Ovary (tissue), 9 donors: ENCODE results near the gene ACSM5. TPM values are rescaled to one million over a fixed set of nuclear protein-coding genes. Genes with fewer than 3 reads are reported as not detected.
"Not testable (repeated sequence)": the region's sequence is repeated elsewhere in the genome, so short reads cannot be mapped to it uniquely, and the experiment has no call there.

Experiments
- DNase-seq, 5 donors: peaks; one replicate each; pipeline ENCODE4 v3.0.0-alpha.2; 2019 to 2020
- H3K27ac ChIP-seq, 2 donors: fragments of 200-600 bp; one replicate each; pipeline versions ENCODE4 v1.5.1 to v1.8.0; 2019 to 2022
- H3K27me3 ChIP-seq: fragments of 200-600 bp; one replicate; pipeline ENCODE4 v1.8.0; 2022
- H3K36me3 ChIP-seq: fragments of 200-600 bp; sonication (generic); one replicate; pipeline ENCODE4 v1.5.1; 2019
- H3K4me1 ChIP-seq: one replicate; pipeline ENCODE4 v1.8.1; 2013; ENCODE audit warnings: mild to moderate bottlenecking, moderate library complexity; ENCODE audit not compliant: insufficient read depth
- H3K4me3 ChIP-seq: fragments of 200-600 bp; sonication (generic); one replicate; pipeline ENCODE4 v1.5.1; 2017
- H3K9me3 ChIP-seq, 2 donors: fragments of 200-600 bp in 1 of 2; sonication (generic) in 1 of 2; one replicate each; pipeline versions ENCODE4 v1.5.1 to v1.8.1; 2013 to 2019; ENCODE audit warnings: mild to moderate bottlenecking in 1 of 2, moderate library complexity in 1 of 2
- EP300 ChIP-seq: sonication (generic); formaldehyde crosslinking; IDR thresholded peaks from one replicate; pipeline ENCODE4 v1.6.1; 2017; ENCODE audit warnings: antibody characterized with exemption
- POLR2A ChIP-seq: fragments of 450-650 bp; IDR thresholded peaks from one replicate; pipeline ENCODE4 v1.6.1; 2017; ENCODE audit warnings: antibody characterized with exemption, mild to moderate bottlenecking, moderate library complexity
- WGBS, 3 donors: extraction: QIAGEN DNeasy Blood & Tissue Kit in 1 of 3; methylation state at CpG; one replicate each; pipeline versions ENCODE4 v1.1.5 to v1.1.7; 2013 to 2017; 5-methylcytosine and 5-hydroxymethylcytosine counted together
- intact Hi-C, 4 donors: fragments of 100-400 bp; cut with DNase I; formaldehyde crosslinking; loops; one replicate each; pipeline versions ENCODE4 v1.11.0 to v1.15.1; 2022 to 2023
- polyA plus RNA-seq, 2 donors: library from polyadenylated mRNA; stranded (reverse); fragments of 200-250 nt in 1 of 2; fragments of 350-450 nt in 1 of 2; fragmentation: Illumina TruSeq in 1 of 2; extraction: RNeasy Lipid Tissue Mini Kit (QIAGEN cat#74804) in 1 of 2; gene quantifications; one replicate each; pipeline ENCODE4 v1.2.3, GENCODE V29; 2013 to 2014
- total RNA-seq, 7 donors: library from RNA; depleted of rRNA in 2 of 7; stranded (reverse); fragments of >200 nt in 2 of 7; fragmentation: NEBNext Ultra II Directional in 3 of 7; extraction: Animal tissue kit (Norgen Biotek cat#: 25700) in 3 of 7; gene quantifications; one replicate each; pipeline versions ENCODE4 v1.1.0 to v1.2.4, GENCODE V29; 2016 to 2023
- TF ChIP-seq, protein P1 (sequence below), 3 donors: fragments of 450-650 bp in 2 of 3; fragments of 200-600 bp in 1 of 3; IDR thresholded peaks; one replicate each; pipeline versions ENCODE4 v1.5.1 to v1.8.0; 2016 to 2022; ENCODE audit warnings: antibody characterized with exemption in 3 of 3, mild to moderate bottlenecking in 1 of 3
- donor health status: DM: no; HTN: no; CAD: no; lungs with moderate emphysema.
- donor health status: DM: no; HTN: no; CAD: no.
- donor health status: Bipolar disorder and iron deficiency.
- donor health status: DM: yes; HTN: yes; CAD: no.
- donor health status: DM: no; HTN: no; CAD: no.
- donor health status: DM: yes; HTN: yes; CAD: no.

The ACSM5 gene
- total and polyA plus RNA-seq, 9 donors, result 0.24 to 2.2 (median 1.2) TPM

- no peak for DNase-seq
- intact Hi-C loops, result no loop called here
- Histone ChIP-seq H3K4me3 (no peak overlapping the region), H3K36me3 (no peaks in the 10 kb centered on the region), H3K27ac (no peak overlapping the region), H3K4me1 (peaks cover 7% of the 10 kb centered on the region), H3K9me3 (no peaks in the 10 kb centered on the region), H3K27me3 (no peaks in the 10 kb centered on the region)
- 18 to 29% (median 25%) methylated on average over 3 of the region's 3 CpGs for WGBS, 3 donors
- TF ChIP-seq POLR2A, result no peak
- TF ChIP-seq EP300, result no peak
- TF ChIP-seq, protein P1, sequence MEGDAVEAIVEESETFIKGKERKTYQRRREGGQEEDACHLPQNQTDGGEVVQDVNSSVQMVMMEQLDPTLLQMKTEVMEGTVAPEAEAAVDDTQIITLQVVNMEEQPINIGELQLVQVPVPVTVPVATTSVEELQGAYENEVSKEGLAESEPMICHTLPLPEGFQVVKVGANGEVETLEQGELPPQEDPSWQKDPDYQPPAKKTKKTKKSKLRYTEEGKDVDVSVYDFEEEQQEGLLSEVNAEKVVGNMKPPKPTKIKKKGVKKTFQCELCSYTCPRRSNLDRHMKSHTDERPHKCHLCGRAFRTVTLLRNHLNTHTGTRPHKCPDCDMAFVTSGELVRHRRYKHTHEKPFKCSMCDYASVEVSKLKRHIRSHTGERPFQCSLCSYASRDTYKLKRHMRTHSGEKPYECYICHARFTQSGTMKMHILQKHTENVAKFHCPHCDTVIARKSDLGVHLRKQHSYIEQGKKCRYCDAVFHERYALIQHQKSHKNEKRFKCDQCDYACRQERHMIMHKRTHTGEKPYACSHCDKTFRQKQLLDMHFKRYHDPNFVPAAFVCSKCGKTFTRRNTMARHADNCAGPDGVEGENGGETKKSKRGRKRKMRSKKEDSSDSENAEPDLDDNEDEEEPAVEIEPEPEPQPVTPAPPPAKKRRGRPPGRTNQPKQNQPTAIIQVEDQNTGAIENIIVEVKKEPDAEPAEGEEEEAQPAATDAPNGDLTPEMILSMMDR (IDR thresholded peaks at IDR 0.05), result no peak
Measured at GRCh38 chr16:20441191-20441590, 31.9 kb downstream of the ACSM5 start.

GRCh38 chr16:20441859-20442258 lies 32.5 kb downstream of the ACSM5 start:
- H3K27me3 ChIP-seq, H3K27ac ChIP-seq, H3K4me1 ChIP-seq, DNase-seq, H3K36me3 ChIP-seq, intact Hi-C loops, H3K4me3 ChIP-seq, H3K9me3 ChIP-seq: not testable (repeated sequence)
- WGBS, 3 donors, result 84 to 100% (median 97%) methylated on average over 2 to 3 of the region's 4 CpGs

GRCh38 chr16:20446652-20447393 lies 37.5 kb downstream of the ACSM5 start:
- intact Hi-C loops, result not testable (repeated sequence)
- WGBS, 3 donors, result no CpG with 5 or more reads among the region's 3 CpGs

GRCh38 chr16:20451364-20451763 lies 42.0 kb downstream of the ACSM5 start, which contains the start of gene ACSM2A:
TSS of gene ACSM2A (plus strand) at chr16:20451521. CDS start at chr16:20460115, 8,594 bp downstream.
- 20 to 47% methylated on average over 1 of the region's 1 CpG; no CpG with 5 or more reads in 1 of the 3 donors for WGBS, 3 donors
- intact Hi-C loops, DNase-seq: not testable (repeated sequence)

More at GRCh38 chr16:20446652-20447393, 37.5 kb downstream of the ACSM5 start:
- H3K27ac ChIP-seq, DNase-seq, H3K4me1 ChIP-seq, H3K4me3 ChIP-seq, H3K36me3 ChIP-seq, H3K9me3 ChIP-seq, H3K27me3 ChIP-seq: not testable (repeated sequence)

DNA sequence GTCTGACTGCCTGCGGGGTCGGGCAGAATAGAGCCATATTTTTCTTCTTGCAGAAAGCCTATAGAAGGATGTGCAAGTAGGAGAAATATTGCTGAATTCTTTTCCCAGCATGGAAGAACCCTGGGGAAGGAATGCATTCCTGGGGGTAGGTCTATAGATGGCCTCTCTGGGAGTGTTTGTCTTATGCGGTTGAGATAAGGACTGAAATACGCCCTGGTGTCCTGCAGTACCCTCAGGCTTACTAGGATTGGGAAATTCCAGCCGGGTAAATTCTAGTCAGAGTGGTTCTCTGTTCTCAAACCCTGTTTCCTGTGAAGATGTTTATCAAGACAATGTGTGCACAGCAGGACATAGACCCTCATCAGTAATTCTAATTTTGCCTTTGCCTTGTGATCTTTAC lies 44.3 kb downstream of the ACSM5 start:
- DNase-seq, H3K27me3 ChIP-seq, H3K9me3 ChIP-seq, H3K27ac ChIP-seq, H3K4me1 ChIP-seq, H3K36me3 ChIP-seq, H3K4me3 ChIP-seq, intact Hi-C loops: not testable (repeated sequence)
- WGBS, 3 donors, result 81% methylated on average over 5 of the region's 5 CpGs; no CpG with 5 or more reads in 2 of the 3 donors

More at GRCh38 chr16:20451364-20451763, 42.0 kb downstream of the ACSM5 start, which contains the start of gene ACSM2A:
- H3K4me1 ChIP-seq, H3K27ac ChIP-seq, H3K4me3 ChIP-seq, H3K9me3 ChIP-seq, H3K27me3 ChIP-seq, H3K36me3 ChIP-seq: not testable (repeated sequence)

DNA sequence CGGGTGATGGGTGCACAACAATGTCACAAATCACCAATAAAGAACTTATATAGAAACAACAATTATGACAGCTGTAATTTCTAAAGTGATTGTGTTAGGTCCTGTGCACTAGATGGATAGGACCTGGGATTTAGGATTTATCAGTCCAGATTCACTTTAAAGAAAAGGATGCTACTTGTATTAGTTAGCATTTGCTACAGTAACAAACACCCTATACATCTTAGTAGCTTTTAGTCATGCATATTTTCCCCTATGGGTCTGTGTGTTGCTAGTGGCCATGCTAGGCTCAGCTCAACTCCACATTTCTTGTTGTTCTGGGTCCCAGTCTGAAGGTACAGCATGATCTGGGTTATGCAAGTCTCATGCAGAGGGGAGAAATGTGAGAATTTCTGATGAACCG lies 49.9 kb downstream of the ACSM5 start:
- DNase-seq, intact Hi-C loops, H3K27me3 ChIP-seq, H3K4me1 ChIP-seq, H3K9me3 ChIP-seq, H3K4me3 ChIP-seq, H3K36me3 ChIP-seq, H3K27ac ChIP-seq: not testable (repeated sequence)
- WGBS, 3 donors, result 88 to 91% (median 89%) methylated on average over 2 of the region's 2 CpGs

DNA sequence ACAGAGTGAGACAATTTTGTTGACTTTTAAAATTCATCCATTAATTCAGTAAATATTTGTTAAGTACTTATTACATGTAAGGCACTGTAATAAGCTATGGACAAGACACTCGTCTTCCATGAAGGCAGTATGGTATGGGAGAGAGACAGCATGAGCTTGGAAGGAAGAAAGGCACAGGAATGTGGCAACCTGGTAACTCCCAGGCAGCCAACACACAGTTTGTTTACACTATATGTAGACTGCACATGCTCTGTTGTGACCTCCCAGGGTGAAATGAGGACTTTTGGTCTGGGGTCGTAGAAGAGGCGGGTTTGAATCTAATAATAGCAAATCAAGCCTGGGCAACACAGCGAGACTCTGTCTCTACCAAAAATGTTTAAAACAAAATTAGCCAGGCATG lies 51.0 kb downstream of the ACSM5 start:
- H3K4me3 ChIP-seq, H3K4me1 ChIP-seq, intact Hi-C loops, H3K27me3 ChIP-seq, H3K36me3 ChIP-seq, H3K9me3 ChIP-seq, DNase-seq, H3K27ac ChIP-seq: not testable (repeated sequence)
- 73 to 91% (median 78%) methylated on average over 3 of the region's 4 CpGs for WGBS, 3 donors

- H3K36me3 ChIP-seq, H3K4me1 ChIP-seq, H3K27me3 ChIP-seq, H3K27ac ChIP-seq, H3K9me3 ChIP-seq, H3K4me3 ChIP-seq, intact Hi-C loops, DNase-seq: not testable (repeated sequence)
Measured at GRCh38 chr16:20468954-20469353, 59.6 kb downstream of the ACSM5 start.

- intact Hi-C loops, H3K4me1 ChIP-seq, H3K4me3 ChIP-seq, H3K27me3 ChIP-seq, H3K27ac ChIP-seq, H3K9me3 ChIP-seq, H3K36me3 ChIP-seq, DNase-seq: not testable (repeated sequence)
- WGBS, 3 donors, result 88 to 95% (median 94%) methylated on average over 2 of the region's 2 CpGs
Measured at GRCh38 chr16:20469930-20470329, 60.6 kb downstream of the ACSM5 start.

DNA sequence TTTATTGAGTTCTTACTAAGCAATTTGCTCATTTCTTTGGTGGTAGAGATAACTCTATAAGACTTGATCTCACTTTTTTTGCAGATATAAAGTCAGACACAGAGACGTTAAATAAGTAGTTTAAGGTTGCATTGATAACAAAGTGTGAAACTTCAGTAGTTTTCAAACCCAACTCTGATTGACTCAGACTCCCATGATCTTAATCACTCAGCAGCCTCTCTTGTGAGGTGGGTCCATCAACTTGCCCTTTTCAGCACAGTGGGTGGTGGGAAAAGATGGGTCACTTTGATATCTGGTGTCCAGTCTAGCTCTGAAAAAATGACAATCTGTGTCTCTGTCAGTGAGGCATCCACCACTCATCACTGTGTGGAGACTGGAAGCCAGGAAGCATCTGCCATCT lies 61.4 kb downstream of the ACSM5 start:
- H3K27me3 ChIP-seq, H3K9me3 ChIP-seq, H3K4me1 ChIP-seq, DNase-seq, intact Hi-C loops, H3K4me3 ChIP-seq, H3K36me3 ChIP-seq, H3K27ac ChIP-seq: not testable (repeated sequence)
- WGBS, 3 donors, result 69 to 83% (median 78%) methylated on average over 1 of the region's 1 CpG

GRCh38 chr16:20477188-20477744 lies 67.9 kb downstream of the ACSM5 start:
- H3K4me3 ChIP-seq, DNase-seq, H3K36me3 ChIP-seq, H3K4me1 ChIP-seq, H3K9me3 ChIP-seq, H3K27ac ChIP-seq, intact Hi-C loops, H3K27me3 ChIP-seq: not testable (repeated sequence)
- 20 to 35% (median 20%) methylated on average over 2 of the region's 2 CpGs for WGBS, 3 donors
